Cardiac fibroblast (primary cell): ENCODE results near the gene PRKN.
"Not testable (repeated sequence)": the region's sequence is repeated elsewhere in the genome, so short reads cannot be mapped to it uniquely, and the experiment has no call there.

Source experiments
- DNase-seq, 2 donors: peaks; one replicate each; pipeline versions ENCODE4 v3.0.0 to v3.0.0-alpha.2; 2010; ENCODE audit warnings: low read depth in 2 of 2
- H3K4me3 ChIP-seq, 2 donors: replicated peaks in 1 of 2; 1 replicate in 1 of 2; 2 replicates in 1 of 2; pipeline ENCODE4 v1.5.1; 2011; ENCODE audit warnings: low read depth in 2 of 2, low read length in 2 of 2, mild to moderate bottlenecking in 2 of 2, moderate library complexity in 1 of 2
- TF ChIP-seq, protein P1 (sequence below): IDR thresholded peaks from one replicate; pipeline ENCODE4 v1.5.1; 2011; ENCODE audit warnings: low read depth, mild to moderate bottlenecking, low read length, inconsistent platforms

PRKN gene

GRCh38 chr6:161498359-161498758 lies 1229.2 kb downstream of the PRKN start:
- TF ChIP-seq, protein P1, sequence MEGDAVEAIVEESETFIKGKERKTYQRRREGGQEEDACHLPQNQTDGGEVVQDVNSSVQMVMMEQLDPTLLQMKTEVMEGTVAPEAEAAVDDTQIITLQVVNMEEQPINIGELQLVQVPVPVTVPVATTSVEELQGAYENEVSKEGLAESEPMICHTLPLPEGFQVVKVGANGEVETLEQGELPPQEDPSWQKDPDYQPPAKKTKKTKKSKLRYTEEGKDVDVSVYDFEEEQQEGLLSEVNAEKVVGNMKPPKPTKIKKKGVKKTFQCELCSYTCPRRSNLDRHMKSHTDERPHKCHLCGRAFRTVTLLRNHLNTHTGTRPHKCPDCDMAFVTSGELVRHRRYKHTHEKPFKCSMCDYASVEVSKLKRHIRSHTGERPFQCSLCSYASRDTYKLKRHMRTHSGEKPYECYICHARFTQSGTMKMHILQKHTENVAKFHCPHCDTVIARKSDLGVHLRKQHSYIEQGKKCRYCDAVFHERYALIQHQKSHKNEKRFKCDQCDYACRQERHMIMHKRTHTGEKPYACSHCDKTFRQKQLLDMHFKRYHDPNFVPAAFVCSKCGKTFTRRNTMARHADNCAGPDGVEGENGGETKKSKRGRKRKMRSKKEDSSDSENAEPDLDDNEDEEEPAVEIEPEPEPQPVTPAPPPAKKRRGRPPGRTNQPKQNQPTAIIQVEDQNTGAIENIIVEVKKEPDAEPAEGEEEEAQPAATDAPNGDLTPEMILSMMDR, result peak; percentile 36
- DNase-seq, result peak; percentile 62
- H3K4me3 ChIP-seq, result no peak overlapping the region

DNA sequence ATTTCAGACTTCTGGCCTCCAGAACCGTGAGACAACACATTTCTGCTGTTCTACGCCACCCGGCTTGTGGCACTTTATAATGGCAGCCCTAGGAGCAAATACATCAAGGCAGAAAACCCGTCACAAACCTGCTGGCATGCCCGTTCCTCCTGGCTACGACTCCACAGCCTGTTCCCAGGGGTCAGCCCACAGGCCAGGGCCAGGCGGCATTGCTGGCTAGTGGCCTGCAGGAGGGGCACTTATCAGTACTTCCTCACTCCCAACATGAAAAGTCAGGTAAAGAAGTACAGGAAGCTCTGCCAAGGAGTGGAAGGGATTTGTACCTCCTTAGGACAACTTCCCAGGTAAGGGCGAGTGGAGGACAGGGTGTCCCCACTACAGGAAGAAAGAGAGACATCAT lies 1230.6 kb downstream of the PRKN start:
- TF ChIP-seq, protein P1, result no peak

DNA sequence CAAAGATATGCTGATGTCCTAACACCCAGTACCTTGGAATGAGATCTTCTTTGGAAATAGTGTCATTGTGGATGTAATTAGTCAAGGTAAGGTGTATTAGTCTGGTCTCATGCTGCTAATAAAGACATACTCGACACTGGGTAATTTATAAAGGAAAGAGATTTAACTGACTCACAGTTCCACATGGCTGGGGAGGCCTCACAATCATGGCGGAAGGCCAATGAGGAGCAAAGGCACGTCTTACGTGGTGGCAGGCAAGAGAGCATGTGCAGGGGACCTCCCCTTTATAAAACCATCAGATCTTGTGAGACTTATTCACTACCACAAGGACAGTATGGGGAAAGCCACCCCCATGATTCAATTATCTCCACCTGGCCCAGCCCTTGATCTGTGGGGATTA lies 1231.3 kb downstream of the PRKN start:
- DNase-seq, H3K4me3 ChIP-seq: not testable (repeated sequence)

More for the DNA sequence above, 1230.6 kb downstream of the PRKN start:
- no peak for DNase-seq
- no peak overlapping the region for H3K4me3 ChIP-seq

DNA sequence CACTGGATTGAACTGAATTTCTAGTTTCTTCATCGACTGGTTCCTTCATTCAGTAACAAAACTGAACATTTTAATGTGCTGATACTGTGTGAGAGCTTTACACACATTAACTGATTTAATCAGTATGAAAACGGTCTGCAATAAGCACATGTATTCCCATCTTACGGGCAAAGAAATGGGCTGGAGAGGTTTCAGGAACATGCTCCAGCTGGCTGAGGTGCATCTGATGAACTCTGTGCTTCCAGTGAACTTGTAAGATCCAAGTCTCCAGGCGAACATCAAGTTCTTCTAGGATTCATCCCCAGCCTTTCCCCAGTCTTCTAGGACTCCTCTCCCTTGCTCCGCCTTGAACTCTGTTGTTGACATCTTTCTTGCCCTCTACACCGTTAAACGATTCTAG lies 1233.0 kb downstream of the PRKN start:
- TF ChIP-seq, protein P1, result no peak
- no peak overlapping the region for H3K4me3 ChIP-seq

DNA sequence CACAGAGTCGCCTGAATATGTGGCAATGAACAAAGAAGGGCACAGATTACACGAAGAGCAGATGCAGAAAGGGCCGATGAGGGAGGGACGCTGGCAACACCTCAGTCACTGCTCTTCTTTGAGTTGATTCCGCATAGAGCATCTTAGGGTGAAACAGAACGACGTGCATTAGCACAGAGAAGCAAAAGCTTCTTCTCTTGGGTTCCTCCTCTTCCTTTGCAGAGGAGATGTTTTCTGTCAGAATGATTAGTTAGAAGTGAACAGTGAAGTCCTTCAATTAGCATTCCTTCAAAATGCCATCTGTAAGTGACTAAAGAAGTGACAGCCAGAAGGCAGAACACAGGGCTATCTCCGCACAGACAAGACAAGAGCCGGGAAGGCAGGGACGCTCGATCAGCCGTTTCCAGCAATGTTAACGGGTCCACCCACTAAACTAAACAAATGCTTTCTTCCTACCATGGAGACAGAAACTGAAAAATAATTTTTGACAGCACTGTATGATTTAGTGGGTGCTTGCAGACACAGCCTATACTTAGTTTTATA lies 1233.9 kb downstream of the PRKN start:
- no peak overlapping the region for H3K4me3 ChIP-seq
- DNase-seq, result no peak
- TF ChIP-seq, protein P1, result no peak

More for the DNA sequence above, 1233.0 kb downstream of the PRKN start:
- no peak for DNase-seq

DNA sequence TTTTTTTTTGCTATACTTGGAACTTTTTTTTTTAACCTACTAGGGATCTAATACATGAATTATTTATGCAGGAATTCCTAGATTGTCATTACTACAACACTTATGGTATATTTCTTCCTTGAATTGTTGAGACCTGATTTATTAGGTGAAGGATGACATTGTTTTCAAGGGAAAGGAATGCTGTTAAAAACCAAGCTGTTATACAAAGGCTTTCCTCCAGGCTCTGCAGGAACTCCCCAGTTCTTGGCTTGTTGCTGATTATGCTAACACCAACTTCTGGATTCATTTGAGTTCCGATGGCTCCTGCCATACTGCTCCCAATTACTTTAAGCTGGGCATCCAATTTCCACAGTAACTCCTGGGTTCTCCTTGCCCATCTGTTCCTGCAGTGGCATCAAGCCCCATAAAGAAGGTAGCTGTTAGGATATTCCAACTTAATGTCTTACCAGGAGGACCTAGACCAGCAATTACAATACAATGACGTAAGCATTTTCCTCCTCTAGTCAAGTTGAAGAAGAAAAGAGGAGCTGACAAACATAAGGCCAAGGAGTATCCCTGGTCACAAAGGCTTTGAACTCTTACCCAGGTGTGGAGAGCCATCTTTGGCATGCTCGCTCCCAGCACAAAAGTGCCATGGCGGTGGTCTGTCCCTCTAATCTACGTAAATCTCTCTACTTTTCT lies 1237.8 kb downstream of the PRKN start:
- no peak for DNase-seq
- no peak overlapping the region for H3K4me3 ChIP-seq
- TF ChIP-seq, protein P1, result no peak

DNA sequence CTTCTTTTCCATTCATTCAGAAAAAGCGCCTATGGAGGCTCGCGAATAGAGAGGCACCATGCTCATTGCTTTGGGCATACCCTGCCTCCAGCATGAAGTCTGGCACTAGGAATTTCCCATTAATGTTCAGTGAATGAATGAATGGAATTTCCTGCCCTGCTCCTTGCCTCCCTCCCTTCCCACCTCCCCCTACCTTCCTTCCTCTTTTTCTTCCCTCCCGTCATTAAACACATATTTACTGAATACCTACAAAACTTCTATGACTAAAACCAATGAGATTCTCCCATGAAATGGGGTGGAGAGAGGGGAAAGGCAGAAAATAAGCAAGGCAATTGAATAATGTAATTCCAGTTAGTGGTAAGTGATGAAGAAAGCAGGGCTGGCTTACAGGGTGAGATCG lies 1239.9 kb downstream of the PRKN start:
- H3K4me3 ChIP-seq, result no peak overlapping the region
- TF ChIP-seq, protein P1, result no peak
- DNase-seq, result peak; percentile 7 to 11
